GM18873 (cell line): ENCODE results near the gene TIMM10.
"Not testable (repeated sequence)": the region's sequence is repeated elsewhere in the genome, so short reads cannot be mapped to it uniquely, and the experiment has no call there.

ENCODE experiments used
- ATAC-seq: cut with Tn5 transposase; IDR thresholded peaks from one replicate; pipeline ENCODE4 v1.9.1; 2021; ENCODE audit warnings: mild to moderate bottlenecking, moderate library complexity, moderate number of reproducible peaks; ENCODE audit not compliant: unreplicated experiment, low FRiP score

Gene TIMM10

DNA sequence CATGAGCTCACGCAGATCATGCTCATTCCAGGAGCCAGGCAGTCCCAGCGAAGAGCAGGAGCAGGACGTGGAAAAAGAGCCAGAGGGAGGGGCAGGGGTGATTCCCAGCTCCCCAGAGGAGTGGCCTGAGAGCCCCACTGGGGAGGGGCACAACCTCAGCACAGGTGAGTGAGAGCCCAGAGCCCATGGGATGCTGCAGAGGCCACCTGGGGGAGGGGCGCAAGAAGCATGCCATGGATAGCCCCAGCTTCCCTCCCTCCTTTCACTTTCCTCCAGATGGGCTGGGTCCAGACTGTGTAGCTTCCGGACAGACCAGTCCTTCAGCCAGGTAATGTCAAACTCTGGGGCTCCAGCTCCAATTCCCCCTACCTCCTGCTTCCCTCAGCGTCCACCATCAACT is 13.0 kb upstream of the TIMM10 start:
- ATAC-seq = no peak

DNA sequence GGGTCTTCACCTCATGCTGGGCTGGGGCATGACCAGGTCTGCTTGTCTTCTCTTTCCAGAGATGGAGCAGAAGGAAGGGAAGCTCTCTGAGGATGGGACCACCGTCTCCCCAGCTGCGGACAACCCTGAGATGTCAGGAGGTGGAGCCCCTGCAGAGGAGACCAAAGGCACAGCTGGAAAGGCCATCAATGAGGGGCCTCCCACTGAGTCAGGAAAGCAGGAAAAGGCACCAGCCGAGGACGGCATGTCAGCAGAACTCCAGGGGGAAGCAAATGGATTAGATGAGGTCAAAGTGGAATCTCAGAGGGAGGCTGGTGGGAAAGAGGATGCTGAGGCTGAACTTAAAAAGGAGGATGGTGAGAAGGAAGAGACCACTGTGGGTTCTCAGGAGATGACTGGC is 12.0 kb upstream of the TIMM10 start:
- ATAC-seq = no peak

DNA sequence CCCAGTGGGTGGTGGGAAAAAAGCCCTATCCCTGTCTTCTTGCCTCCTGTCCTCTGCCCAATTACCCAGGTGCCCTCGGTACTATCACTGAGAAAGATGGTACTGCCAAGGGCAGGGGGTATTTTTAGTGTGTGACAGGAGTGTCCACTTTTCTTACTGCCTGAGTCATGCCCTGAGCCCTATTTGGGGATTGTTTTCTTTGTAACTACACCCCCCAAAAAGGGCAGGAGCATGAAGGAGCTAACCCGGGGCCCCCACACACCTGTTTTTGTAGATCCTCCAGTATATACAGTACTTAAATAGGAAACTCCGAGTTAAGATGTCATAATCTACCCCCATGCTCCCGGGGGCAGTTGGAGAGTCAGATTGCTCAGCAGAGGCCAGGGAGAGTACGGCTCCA is 10.6 kb upstream of the TIMM10 start:
- no peak for ATAC-seq

DNA sequence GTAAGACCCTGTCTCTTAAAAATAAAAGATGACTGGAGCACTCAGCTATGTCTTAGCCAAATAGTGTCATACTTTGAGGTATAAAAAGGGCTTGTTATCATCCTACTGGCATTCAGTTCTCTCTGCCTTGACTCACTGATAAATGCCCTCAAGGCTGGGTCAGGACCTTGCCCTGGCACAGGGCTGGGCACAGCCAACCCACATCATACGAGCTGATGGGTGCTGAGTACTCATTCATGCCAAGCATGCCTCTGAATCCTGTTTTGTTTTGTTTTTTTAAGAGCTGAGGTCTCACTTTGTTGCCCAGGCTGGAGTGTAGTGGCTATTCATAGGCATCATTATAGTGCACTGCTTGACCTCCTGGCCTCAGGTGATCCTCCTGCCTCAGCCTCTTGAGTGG is 8.8 kb upstream of the TIMM10 start:
- ATAC-seq = no peak

DNA sequence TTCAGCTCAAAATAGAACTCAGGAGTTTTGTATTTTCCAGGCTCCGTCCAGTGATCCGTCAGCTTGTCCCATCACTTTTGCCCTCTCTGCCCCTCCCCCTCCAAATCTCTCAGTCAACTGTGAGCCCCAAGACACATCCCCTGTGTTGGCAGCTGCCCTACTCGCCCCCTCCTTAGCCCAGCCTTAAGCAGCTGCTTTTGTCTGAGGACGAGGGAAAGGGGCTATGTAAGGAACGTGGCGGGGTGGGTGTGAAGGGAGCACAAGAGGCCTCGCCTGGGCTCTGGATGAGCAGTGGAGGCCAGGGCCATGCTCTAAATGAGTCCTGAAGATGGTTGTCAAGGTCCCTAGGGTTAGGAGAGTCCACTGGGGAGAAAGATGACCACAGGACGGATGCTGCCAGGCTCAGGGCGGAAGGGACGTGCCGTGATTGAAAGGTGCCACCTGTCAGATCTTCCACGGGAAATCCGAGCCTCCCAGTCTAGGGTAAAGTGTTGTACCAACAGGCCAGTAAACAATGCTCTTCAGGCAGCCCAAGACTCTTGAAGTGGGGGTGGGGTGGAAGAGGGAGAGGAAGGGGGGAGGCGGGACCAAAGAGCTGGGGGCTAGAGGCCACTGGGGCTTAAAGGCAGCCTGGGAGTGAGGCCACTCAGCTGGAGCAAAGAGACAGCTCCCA is 6.5 kb upstream of the TIMM10 start, which contains the start of gene SMTNL1:
SMTNL1 (plus strand) TSS at position 649 of the 673 bp plus-strand sequence. CDS start 5,048 bp downstream, outside the sequence.
- ATAC-seq = no peak

DNA sequence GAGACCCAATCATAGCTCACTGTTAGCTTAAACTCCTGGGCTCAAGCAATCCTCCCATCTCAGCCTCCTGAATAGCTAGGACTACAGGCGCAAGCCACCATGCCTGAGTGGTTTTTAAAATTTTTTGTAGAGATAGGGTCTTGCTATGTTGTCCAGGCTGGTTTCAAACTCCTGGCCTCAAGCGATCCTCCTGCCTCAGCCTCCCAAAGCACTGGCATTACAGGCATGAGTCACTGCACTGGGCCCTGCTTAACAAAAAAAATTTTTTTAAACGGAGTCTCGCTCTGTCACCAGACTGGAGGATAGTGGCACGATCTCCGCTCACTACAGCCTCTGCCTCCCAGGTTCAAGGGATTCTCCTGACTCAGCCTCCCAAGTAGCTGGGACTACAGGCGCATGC is 3.9 kb upstream of the TIMM10 start:
- ATAC-seq = not testable (repeated sequence)

DNA sequence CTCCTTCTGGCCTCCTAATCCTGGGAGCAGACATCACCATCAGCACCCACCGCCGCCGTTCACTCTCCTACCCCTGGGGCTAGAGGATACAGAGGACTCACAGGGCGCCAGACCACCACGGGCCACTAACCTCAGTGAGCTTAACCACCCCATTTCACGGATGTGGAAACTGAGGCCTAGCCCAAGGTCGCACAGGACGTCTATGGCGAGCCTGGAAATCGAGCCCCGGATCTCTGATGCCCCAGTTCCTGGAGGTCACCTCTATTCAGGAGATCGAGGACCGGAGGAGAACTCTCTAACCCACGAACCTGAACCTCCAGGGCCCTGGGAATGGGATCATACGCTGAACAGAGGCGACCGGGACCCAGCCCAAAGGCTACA is 349 bp downstream of the TIMM10 start:
- ATAC-seq = peak; percentile 1

DNA sequence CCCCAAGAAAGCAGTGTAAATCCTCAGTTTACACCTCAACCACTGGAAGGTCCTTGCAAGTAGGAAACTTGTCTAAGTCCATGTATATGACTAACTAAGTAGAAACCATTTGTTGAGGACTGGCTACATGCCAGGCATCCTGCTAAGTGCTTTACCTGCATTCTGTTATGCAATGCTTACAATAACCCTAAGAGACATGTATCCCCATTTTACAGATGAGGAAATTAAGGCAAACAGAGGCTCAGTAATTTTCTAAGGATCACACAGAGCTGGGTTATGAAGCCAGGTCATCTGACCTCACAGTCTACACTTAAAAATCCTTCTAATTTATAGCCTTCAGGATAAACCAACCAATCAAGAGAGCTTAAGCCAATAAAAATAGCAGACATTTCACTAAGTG is 1.5 kb downstream of the TIMM10 start:
- ATAC-seq = no peak

DNA sequence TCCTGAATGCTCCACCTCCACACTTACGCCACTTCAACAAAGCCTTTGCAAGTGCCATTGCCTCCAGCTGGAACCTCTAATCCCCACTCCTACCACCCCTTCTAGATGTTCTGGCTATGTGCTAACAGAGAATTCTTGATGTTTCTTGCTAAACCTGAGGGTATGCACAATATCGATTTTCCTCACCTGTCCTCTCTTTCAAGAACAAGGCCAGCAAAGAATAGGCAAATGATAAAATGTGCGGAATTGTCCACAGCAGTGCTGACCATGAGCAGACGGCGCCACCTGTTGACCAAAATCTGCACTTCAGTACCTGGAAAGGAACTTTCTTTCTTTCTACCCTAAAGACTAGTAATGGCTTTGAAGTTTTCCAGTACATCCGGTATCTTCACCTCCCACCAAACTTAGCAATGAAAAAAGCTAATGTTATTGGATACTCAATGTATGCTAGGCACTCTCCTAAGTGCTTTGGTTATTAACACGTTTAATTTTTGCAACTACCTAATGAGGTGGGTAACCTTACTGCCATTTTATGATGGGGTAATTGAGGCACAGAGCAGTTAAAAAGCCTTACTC is 3.4 kb downstream of the TIMM10 start:
- no peak for ATAC-seq

DNA sequence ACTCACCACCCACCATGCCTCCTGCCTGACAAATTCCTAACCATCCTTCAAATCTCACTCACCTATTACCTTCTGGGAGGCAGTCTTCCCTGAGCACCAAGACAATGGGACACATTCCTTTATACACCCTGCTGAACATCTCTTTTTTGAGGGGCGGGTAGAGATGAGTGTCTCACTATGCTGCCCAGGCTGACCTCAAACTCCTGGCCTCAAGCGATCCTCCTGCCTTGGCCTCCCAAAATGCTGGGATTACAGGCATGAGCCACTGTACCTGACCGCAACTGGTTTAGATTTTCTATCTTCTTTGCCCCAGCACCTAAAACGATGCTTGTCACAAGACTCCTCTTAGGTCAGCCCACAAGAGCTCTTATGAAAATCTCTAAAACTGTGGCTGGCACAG is 7.1 kb downstream of the TIMM10 start:
- no peak for ATAC-seq

DNA sequence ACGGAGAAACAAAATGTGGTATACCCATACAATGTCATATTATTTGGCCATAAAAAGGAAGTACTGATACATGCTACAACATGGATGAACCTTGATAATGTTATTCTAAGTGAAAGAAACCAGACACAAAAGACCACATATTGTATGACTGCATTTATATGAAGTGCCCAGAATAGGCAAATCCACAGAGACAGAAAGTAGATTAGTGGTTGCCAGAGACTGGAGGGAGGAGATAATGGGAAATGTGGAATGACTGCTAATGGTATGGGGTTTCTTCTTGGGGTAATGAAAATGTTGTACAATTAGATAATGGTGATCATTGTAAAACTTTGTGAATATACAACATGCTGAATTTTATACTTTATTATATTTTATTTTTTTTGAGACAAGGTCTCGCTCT is 9.4 kb downstream of the TIMM10 start:
- ATAC-seq = no peak

DNA sequence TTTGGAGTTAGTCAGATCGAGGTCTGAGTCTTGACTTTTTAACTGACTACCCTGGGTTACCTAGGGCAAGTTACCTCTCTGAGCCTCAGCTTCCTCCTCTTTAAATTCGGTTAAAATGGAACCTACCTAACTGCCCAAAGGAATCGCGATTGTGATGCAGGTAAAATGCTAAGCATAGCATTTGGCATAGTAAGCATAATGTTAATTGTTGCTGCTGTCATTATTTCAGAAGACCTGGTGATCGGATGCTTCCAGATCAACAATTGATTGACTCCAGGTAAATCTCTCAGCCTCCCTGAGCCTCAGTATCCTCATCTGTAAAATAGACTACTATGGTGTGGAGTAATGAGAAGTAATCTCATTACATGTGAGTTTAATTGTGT is 14.5 kb downstream of the TIMM10 start:
- ATAC-seq = no peak

DNA sequence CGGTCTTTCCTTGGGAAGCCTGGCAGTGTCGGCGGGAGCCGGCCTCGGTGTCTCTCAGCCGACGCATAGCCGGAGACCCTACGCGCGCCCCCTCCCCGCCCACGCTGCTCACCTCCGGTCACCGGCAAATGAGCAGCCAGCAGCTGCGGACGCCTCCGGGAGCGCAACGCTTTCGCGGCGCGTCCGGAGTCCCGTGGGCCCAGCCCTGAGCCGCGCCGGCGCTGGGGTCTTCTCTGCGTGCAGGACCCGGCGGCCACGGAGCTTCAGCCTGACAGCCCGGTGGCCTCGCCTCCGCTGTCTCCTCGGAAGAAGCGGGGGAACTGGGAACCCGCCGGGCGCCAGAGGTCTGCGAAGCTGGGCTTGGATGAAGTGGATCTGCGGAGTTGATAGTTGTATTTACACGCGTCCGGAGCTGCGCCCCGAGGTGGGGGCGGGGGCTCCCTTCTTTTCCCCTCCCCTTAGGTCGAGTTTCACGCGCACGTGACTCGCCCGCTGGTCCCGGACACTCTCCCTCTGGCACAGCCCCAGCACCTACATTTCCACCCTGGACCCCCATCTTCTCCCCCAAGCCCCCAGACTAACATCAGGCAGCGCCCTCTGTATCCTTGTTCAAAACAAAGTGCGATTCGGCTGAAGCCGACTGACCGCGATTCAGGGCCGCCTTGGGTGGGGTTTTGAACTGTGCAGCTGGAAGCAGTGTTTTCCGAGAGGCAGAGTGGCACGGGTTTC is 15.1 kb downstream of the TIMM10 start, which contains the start of gene SLC43A1:
SLC43A1 (minus strand) TSS at position 371 of the 729 bp plus-strand sequence. CDS start 1,591 bp downstream, outside the sequence.
- ATAC-seq = no peak

DNA sequence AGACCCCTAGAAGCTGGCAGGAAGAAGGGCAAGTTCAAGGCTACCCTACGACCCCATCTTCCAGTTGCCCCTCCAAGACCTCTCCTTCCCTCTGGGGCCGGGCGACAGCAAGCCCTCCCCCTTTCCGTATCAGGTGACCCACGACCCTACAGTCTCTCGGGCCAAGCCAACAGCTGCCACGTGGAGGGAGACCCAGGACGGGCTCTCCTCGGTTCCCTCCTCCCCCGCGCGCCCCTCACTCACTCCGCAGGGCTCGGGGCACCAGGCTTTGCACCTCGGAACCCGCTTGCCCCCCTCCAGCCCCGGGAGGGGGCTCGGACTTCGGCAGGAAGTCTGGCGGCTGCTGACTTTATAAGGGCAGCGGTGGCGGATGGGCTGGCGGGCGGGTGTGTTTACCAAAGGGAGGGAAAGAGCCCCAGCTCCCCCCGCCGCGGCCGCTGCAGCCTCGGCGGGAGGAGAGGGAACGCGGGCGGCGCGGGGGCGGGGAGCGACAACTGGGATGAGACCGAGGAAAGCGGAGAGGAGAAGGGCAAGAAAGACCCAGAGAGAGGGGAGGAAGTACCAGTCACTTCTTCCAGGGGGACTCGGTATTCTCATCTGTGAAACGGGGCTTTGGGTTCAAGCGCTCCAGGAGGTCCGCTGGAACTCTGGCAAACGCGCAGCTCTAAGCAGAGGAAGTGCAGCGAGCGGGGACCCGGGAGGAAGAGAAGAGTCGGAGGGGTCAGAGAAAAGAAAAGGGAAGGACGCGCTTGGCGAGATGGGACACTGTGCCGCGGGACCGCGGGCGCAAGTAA is 15.8 kb downstream of the TIMM10 start:
- no peak for ATAC-seq

DNA sequence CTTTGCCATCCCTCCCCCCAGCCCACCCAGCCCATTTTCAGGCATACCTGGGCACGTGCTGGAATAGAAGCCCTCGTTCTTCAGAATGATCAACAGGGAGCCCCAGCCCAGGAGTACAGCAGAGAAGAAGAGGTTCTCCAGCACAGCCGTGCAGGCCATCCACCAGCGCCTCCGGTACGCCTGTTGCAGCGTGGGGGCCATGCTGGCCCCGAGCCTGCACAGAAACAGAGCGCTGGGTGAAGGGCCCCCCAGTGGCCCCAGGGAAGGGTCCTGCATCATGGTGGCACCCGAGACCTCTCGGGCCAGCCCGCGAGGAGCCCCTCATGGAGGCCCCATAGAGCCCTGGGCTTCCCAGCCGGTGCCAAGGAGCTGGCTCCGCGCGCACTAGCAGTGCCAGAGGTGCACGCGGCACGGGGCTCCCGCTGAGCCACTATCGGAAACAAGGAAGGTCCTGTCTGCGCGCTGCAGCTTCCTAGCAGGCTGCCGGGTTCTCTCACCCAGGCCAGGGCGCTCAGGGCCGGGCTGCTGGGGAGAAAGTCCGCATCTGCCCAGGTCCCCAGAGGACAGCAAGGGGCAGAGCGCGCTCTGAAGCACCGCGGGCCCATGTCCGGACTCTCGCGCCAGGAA is 16.5 kb downstream of the TIMM10 start:
- ATAC-seq = no peak

DNA sequence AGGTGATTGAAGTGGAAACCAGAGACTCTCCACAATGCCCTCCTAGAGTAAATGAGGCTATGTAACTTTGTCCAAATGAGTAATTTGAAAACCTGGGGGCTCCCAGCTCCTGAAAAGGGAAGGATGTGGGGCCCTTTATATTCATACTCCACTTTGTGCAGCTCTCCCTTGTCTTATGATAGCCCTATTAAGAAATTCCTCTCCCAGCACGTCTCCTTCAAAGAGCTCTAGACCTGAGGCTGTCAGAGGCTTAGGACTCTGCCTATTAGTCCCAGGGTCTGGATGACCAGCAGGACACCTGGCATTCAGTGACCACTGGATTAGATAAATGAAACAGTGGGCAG is 17.1 kb downstream of the TIMM10 start:
- ATAC-seq = no peak

DNA sequence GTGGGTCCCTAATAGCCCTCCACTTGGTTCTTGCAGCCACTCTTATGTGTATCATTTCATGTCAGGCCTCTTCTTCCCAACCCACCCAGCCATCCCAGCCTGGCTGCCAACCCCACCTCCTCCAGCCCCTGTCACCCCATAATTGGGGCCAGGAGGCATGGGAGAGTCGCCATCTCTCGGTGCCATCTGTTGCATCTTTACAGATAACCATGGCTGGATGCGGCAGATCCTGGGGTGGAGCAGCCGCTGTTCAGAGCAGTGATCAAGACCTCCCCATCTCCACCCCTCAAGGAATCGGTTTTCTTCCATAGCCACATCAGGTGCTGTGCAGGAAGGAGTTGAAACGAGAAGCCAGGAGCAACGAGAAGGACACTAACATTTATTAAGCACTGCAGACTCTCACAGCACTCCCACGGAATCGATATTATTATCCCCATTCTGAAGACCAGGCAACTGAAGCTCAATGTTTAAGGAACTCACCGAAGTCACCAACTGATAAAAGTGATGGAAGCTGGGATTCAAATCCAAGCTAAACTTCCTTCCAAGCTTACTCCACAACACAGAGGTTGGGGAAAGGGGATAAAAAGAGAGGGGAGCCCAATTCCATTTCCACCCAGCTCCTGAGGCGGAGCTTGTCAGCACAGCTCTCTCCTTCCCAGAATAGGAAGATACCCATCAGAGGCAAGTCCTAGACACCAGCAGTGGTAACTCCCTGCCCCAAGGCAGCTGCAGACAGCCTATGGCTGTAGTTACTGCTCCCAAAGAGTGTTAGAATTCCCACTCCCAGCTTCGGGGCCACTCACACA is 17.7 kb downstream of the TIMM10 start:
- no peak for ATAC-seq

DNA sequence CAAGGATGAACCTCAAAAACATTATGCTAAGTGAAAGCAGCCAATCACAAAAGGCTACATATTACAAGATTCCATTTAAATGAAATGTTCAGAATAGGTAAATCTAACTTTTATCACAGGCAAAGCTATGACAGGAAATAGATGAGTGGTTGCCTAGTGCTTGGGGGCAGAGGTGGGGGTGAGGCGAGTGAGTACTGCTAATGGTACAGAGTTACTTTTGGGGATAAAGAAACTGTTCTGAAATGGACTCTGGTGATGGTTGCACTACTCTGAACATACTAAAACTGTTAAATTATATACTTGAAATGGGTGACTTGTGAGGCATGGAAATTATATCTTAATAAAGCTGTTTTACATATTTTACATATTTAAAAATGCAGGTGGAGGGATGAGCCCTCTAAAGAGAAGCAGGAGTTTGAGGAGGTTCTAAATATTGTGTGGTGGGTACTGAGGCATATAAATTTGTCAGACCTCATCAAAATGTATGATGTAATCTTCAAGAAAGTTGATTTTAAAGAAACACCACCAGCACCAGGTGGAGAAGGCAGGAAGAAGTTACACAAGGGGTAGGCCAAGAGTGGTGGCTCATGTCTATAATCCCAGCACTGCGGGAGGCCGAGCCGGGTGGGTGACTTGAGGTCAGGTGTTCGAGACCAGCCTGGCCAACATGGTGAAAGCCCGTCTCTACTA is 18.7 kb downstream of the TIMM10 start:
- ATAC-seq = no peak
